Vagina (tissue), 2 donors: ENCODE data around the gene CTCFL. TPM values are rescaled to one million over a fixed set of nuclear protein-coding genes. Genes with fewer than 3 reads are reported as not detected.

Experiments
- DNase-seq, 2 donors: peaks; one replicate each; pipeline ENCODE4 v3.0.0-alpha.2; 2017; ENCODE audit errors: extremely low spot score in 2 of 2
- H3K27ac ChIP-seq: fragments of 200-600 bp; sonication (generic); one replicate; pipeline ENCODE4 v1.5.1; 2019
- H3K27me3 ChIP-seq: fragments of 200-600 bp; sonication (generic); one replicate; pipeline ENCODE4 v1.5.1; 2019
- H3K36me3 ChIP-seq, 2 donors: fragments of 200-600 bp; sonication (generic); one replicate each; pipeline ENCODE4 v1.5.1; 2017 to 2019
- H3K4me1 ChIP-seq: fragments of 200-600 bp; sonication (generic); one replicate; pipeline ENCODE4 v1.5.1; 2019
- H3K4me3 ChIP-seq, 2 donors: fragments of 200-600 bp; sonication (generic); 1 replicate in 1 of 2; 2 replicates in 1 of 2; pipeline ENCODE4 v1.5.1; 2016 to 2019
- H3K9me3 ChIP-seq: fragments of 200-600 bp; sonication (generic); one replicate; pipeline ENCODE4 v1.5.1; 2019
- POLR2A ChIP-seq, 2 donors: fragments of 450-650 bp; IDR thresholded peaks; one replicate each; pipeline ENCODE4 v1.6.1; 2017; ENCODE audit warnings: antibody characterized with exemption in 2 of 2, mild to moderate bottlenecking in 2 of 2, moderate library complexity in 2 of 2
- POLR2AphosphoS5 ChIP-seq, 2 donors: sonication (generic); formaldehyde crosslinking; IDR thresholded peaks; one replicate each; pipeline ENCODE4 v1.9.0; 2017; ENCODE audit warnings: antibody characterized with exemption in 2 of 2, mild to moderate bottlenecking in 2 of 2, low read depth in 1 of 2; ENCODE audit not compliant: insufficient read depth in 1 of 2
- intact Hi-C: fragments of 100-400 bp; cut with DNase I; formaldehyde crosslinking; loops from one replicate; pipeline ENCODE4 v1.15.1; 2023
- total RNA-seq: library from RNA; depleted of rRNA; stranded (reverse); fragments of >200 nt; gene quantifications from one replicate; pipeline ENCODE4 v1.2.3, GENCODE V29; 2016
- TF ChIP-seq, protein P1 (sequence below), 3 experiments: fragments of 450-650 bp in 2 of 3; fragments of 200-600 bp in 1 of 3; sonication (generic) in 1 of 3; IDR thresholded peaks; one replicate each; pipeline ENCODE4 v1.5.1; 2017 to 2019; ENCODE audit warnings: antibody characterized with exemption in 3 of 3, mild to moderate bottlenecking in 2 of 3, moderate library complexity in 2 of 3

CTCFL gene
- total RNA-seq, 1 donor from 2014 or later, result not detected

DNA sequence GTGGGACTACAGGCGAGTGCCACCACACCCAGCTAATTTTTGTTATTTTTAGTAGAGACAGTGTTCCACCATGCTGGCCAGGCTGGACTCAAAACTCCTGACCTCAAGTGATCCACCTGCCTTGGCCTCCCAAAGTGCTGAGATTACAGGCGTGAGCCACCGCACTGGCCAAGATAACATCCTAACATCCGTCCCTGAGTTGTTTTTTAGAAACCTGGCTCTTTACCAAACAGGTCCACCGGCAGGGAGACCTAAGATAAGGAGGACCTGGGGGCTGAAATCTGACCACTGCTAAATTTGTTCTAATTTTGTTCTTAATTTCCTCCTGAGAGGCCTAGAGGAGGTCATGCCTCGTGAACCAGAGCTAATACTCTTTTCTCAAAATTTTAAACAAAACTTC lies 20.5 kb downstream of the CTCFL start:
- intact Hi-C loops, result no loop called here
- TF ChIP-seq, protein P1, sequence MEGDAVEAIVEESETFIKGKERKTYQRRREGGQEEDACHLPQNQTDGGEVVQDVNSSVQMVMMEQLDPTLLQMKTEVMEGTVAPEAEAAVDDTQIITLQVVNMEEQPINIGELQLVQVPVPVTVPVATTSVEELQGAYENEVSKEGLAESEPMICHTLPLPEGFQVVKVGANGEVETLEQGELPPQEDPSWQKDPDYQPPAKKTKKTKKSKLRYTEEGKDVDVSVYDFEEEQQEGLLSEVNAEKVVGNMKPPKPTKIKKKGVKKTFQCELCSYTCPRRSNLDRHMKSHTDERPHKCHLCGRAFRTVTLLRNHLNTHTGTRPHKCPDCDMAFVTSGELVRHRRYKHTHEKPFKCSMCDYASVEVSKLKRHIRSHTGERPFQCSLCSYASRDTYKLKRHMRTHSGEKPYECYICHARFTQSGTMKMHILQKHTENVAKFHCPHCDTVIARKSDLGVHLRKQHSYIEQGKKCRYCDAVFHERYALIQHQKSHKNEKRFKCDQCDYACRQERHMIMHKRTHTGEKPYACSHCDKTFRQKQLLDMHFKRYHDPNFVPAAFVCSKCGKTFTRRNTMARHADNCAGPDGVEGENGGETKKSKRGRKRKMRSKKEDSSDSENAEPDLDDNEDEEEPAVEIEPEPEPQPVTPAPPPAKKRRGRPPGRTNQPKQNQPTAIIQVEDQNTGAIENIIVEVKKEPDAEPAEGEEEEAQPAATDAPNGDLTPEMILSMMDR (IDR thresholded peaks at IDR 0.05), result no peak
- no peak for TF ChIP-seq POLR2AphosphoS5 (IDR thresholded peaks at IDR 0.05; ENCODE audit: insufficient read depth in 1 of 2, low read depth in 1 of 2)
- no peak for TF ChIP-seq POLR2A (IDR thresholded peaks at IDR 0.05)
- Histone ChIP-seq H3K4me1 (no peaks in the 10 kb centered on the region), H3K36me3 (no peaks in the 10 kb centered on the region), H3K27me3 (no peaks in the 10 kb centered on the region), H3K4me3 (no peak overlapping the region), H3K27ac (no peak overlapping the region), H3K9me3 (no peaks in the 10 kb centered on the region)
- no peak for DNase-seq

DNA sequence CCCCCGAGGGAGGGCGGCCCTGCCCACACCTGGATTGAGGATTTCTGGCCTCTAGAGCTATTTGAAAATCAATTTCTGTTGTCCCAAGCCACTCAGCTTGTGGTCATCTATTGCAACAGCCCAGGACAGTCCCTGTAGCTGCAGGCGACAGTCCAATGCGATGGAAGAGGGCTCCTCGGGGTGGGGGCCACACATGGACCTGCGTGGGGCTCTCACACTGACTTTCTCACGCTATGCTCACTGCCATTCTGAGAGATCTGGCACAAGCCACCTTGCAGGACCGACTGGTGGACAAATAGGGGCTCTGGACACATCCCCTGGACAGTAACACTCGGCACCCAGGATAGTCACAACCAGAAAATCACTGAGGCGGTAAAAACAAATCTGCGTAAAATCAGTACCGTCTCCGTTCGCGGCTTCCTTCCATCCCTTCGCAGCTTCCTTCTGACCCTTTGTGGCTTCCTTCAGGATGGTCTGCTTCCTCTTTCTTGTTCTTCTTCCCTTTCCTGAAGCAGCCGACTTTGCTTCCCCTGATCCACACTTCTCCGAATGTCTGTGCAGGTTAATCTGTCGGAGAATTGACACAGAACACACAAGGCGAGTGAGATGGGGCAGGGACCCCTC lies 21.8 kb downstream of the CTCFL start:
- no peaks in the 10 kb centered on the region for H3K4me1 ChIP-seq
- no peak overlapping the region for H3K27ac ChIP-seq
- no peaks in the 10 kb centered on the region for H3K27me3 ChIP-seq
- TF ChIP-seq, protein P1 (IDR thresholded peaks at IDR 0.05), result no peak
- TF ChIP-seq POLR2A (IDR thresholded peaks at IDR 0.05) (no peak), POLR2AphosphoS5 (IDR thresholded peaks at IDR 0.05; ENCODE audit: insufficient read depth in 1 of 2, low read depth in 1 of 2) (no peak)
- H3K4me3 ChIP-seq, result no peak overlapping the region
- no peaks in the 10 kb centered on the region for H3K9me3 ChIP-seq
- H3K36me3 ChIP-seq, result no peaks in the 10 kb centered on the region
- no peak for DNase-seq
- intact Hi-C loops, result no loop called here

DNA sequence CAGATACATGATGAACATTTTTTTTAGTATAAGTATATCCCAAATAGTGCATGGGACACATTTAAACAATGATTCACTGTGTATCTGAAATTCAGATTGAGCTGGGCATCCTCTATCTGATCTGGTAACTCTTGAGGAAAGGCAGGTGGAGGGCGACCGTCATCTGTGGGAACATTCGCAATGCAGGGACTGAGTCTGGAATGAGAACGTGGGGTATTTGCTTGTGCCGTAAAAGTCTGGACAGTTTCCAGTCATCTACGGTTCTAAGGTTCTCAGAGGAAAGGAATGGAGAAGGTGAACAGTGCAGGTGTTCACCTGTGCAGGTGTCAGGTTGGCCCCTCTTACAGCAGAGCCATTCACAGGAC lies 22.6 kb downstream of the CTCFL start:
- DNase-seq, result no peak
- no peaks in the 10 kb centered on the region for H3K4me1 ChIP-seq
- no peaks in the 10 kb centered on the region for H3K9me3 ChIP-seq
- H3K27me3 ChIP-seq, result no peaks in the 10 kb centered on the region
- no peak overlapping the region for H3K4me3 ChIP-seq
- no peaks in the 10 kb centered on the region for H3K36me3 ChIP-seq
- H3K27ac ChIP-seq, result no peak overlapping the region
- no peak for TF ChIP-seq POLR2A (IDR thresholded peaks at IDR 0.05)
- TF ChIP-seq POLR2AphosphoS5 (IDR thresholded peaks at IDR 0.05; ENCODE audit: insufficient read depth in 1 of 2, low read depth in 1 of 2), result no peak
- TF ChIP-seq, protein P1 (IDR thresholded peaks at IDR 0.05), result no peak
- intact Hi-C loops, result no loop called here

- no peak for DNase-seq
- no peaks in the 10 kb centered on the region for H3K9me3 ChIP-seq
- intact Hi-C loops, result no loop called here
These were observed 23.2 kb downstream of the CTCFL start for GRCh38 chr20:57501461-57502335.

More at GRCh38 chr20:57501461-57502335, 23.2 kb downstream of the CTCFL start:
- H3K4me3 ChIP-seq, result no peak overlapping the region
- no peaks in the 10 kb centered on the region for H3K27me3 ChIP-seq
- no peaks in the 10 kb centered on the region for H3K4me1 ChIP-seq
- H3K36me3 ChIP-seq, result no peaks in the 10 kb centered on the region
- no peak for TF ChIP-seq POLR2A (IDR thresholded peaks at IDR 0.05)
- TF ChIP-seq POLR2AphosphoS5 (IDR thresholded peaks at IDR 0.05; ENCODE audit: insufficient read depth in 1 of 2, low read depth in 1 of 2), result no peak
- TF ChIP-seq, protein P1 (IDR thresholded peaks at IDR 0.05), result no peak
- H3K27ac ChIP-seq, result no peak overlapping the region
